ENCODE data around the gene ASF1B. TPM values are rescaled to one million over a fixed set of nuclear protein-coding genes. Genes with fewer than 3 reads are reported as not detected.

The ASF1B gene
- total RNA-seq, 1 experiment from 2014 or later: 67.4 TPM

- Histone ChIP-seq H4K20me1 (ENCODE audit: insufficient read depth) (no peaks in the 10 kb centered on the region), H3K4me2 (no peak overlapping the region), H3K9me3 (ENCODE audit: insufficient read depth, low read depth) (no peaks in the 10 kb centered on the region), H3K27me3 (ENCODE audit: insufficient read depth, low read depth) (no peaks in the 10 kb centered on the region), H2AFZ (no peak overlapping the region), H3K4me1 (replicated peaks; ENCODE audit: insufficient read depth) (no peaks in the 10 kb centered on the region), H3K4me3 (no peak overlapping the region), H3K79me2 (ENCODE audit: low read depth) (no peaks in the 10 kb centered on the region), H3K27ac (no peak overlapping the region), H3K36me3 (ENCODE audit: low read depth) (no peaks in the 10 kb centered on the region), H3F3A (ENCODE audit: insufficient read depth, low read depth) (peaks cover 22% of the 10 kb centered on the region; the same call in 1 of the 2 replicates), H3K9me2 (ENCODE audit: insufficient read depth) (no peaks in the 10 kb centered on the region)
- no peak for DNase-seq
- TF ChIP-seq EZH2 (IDR thresholded peaks at IDR 0.05; ENCODE audit: low read depth): no peak
- TF ChIP-seq, protein P1, sequence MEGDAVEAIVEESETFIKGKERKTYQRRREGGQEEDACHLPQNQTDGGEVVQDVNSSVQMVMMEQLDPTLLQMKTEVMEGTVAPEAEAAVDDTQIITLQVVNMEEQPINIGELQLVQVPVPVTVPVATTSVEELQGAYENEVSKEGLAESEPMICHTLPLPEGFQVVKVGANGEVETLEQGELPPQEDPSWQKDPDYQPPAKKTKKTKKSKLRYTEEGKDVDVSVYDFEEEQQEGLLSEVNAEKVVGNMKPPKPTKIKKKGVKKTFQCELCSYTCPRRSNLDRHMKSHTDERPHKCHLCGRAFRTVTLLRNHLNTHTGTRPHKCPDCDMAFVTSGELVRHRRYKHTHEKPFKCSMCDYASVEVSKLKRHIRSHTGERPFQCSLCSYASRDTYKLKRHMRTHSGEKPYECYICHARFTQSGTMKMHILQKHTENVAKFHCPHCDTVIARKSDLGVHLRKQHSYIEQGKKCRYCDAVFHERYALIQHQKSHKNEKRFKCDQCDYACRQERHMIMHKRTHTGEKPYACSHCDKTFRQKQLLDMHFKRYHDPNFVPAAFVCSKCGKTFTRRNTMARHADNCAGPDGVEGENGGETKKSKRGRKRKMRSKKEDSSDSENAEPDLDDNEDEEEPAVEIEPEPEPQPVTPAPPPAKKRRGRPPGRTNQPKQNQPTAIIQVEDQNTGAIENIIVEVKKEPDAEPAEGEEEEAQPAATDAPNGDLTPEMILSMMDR (conservative IDR thresholded peaks at IDR 0.05): no peak
- intact Hi-C loops (cut with micrococcal nuclease; ENCODE audit: unreplicated experiment): no loop called here
- BruUV-seq (replicated peaks): no TSS peak
- ChIA-PET CTCF (interaction anchor here (0.6 kb wide), 1 partner anchor 12 kb away, joined by 8 read pairs; no protein-coding TSS in a partner anchor), POLR2A (ENCODE audit: unreplicated experiment) (no interaction called here)
Measured at GRCh38 chr19:14127929-14128509, 8.4 kb downstream of the ASF1B start.

GRCh38 chr19:14127176-14127575 lies 9.2 kb downstream of the ASF1B start:
- no peaks in the 10 kb centered on the region for H4K20me1 ChIP-seq (ENCODE audit: insufficient read depth)
- H3K4me1 ChIP-seq (replicated peaks; ENCODE audit: insufficient read depth): no peaks in the 10 kb centered on the region
- no peaks in the 10 kb centered on the region for H3K36me3 ChIP-seq (ENCODE audit: low read depth)
- TF ChIP-seq, protein P1 (conservative IDR thresholded peaks at IDR 0.05): no peak
- no peak for TF ChIP-seq EZH2 (IDR thresholded peaks at IDR 0.05; ENCODE audit: low read depth)
- no peak overlapping the region for H3K4me2 ChIP-seq
- peaks cover 16% of the 10 kb centered on the region; the same call in 1 of the 2 replicates for H3F3A ChIP-seq (ENCODE audit: insufficient read depth, low read depth)
- ChIA-PET POLR2A (ENCODE audit: unreplicated experiment) (no interaction called here), CTCF (no interaction called here)
- no peak for DNase-seq
- H3K4me3 ChIP-seq: no peak overlapping the region
- no peaks in the 10 kb centered on the region for H3K9me3 ChIP-seq (ENCODE audit: insufficient read depth, low read depth)
- no peak overlapping the region for H2AFZ ChIP-seq
- no peaks in the 10 kb centered on the region for H3K27me3 ChIP-seq (ENCODE audit: insufficient read depth, low read depth)
- no peaks in the 10 kb centered on the region for H3K79me2 ChIP-seq (ENCODE audit: low read depth)
- intact Hi-C loops (cut with micrococcal nuclease; ENCODE audit: unreplicated experiment): no loop called here
- H3K27ac ChIP-seq: no peak overlapping the region
- H3K9me2 ChIP-seq (ENCODE audit: insufficient read depth): no peaks in the 10 kb centered on the region
- BruUV-seq (replicated peaks): no TSS peak

DNA sequence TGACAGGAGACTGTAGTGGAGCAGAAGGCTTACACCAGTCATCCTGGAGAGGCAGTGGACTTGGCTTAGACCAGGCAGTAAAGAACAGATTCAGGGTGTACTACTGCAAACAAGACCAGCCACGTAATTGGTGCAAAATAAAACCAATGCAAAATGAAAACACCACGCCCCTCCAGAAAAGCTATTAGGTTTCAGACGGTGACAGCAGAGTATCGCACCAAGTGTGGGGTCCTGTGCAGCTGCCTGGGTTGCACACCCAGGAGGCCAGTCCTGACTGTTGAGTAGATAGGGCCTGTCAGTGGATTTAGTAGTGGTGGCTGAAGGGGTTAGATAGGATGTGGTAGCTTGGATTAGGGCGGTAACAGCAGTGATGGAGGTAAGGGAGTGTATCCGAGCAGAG lies 13.5 kb downstream of the ASF1B start:
- H3K9me3 ChIP-seq (ENCODE audit: insufficient read depth, low read depth): no peaks in the 10 kb centered on the region
- no peaks in the 10 kb centered on the region for H3K36me3 ChIP-seq (ENCODE audit: low read depth)
- BruUV-seq (replicated peaks): no TSS peak
- peaks cover 15% of the 10 kb centered on the region for H3K4me1 ChIP-seq (replicated peaks; ENCODE audit: insufficient read depth)
- no peak overlapping the region for H3K27ac ChIP-seq
- CTCF ChIA-PET: interaction anchor here (0.7 kb wide), 2 partner anchors 13 to 486 kb away, joined by 4 to 8 read pairs; partner anchors contain the start of gene ASF1B
- no peaks in the 10 kb centered on the region for H3K9me2 ChIP-seq (ENCODE audit: insufficient read depth)
- intact Hi-C loops (cut with micrococcal nuclease; ENCODE audit: unreplicated experiment): no loop called here
- no peak overlapping the region for H3K4me2 ChIP-seq
- peaks cover 34% of the 10 kb centered on the region for H3F3A ChIP-seq (ENCODE audit: insufficient read depth, low read depth)
- POLR2A ChIA-PET (ENCODE audit: unreplicated experiment): no interaction called here
- H3K79me2 ChIP-seq (ENCODE audit: low read depth): no peaks in the 10 kb centered on the region
- TF ChIP-seq, protein P1 (conservative IDR thresholded peaks at IDR 0.05): no peak
- no peak for TF ChIP-seq EZH2 (IDR thresholded peaks at IDR 0.05; ENCODE audit: low read depth)
- H2AFZ ChIP-seq: no peak overlapping the region
- DNase-seq: no peak
- no peaks in the 10 kb centered on the region for H4K20me1 ChIP-seq (ENCODE audit: insufficient read depth)
- H3K27me3 ChIP-seq (ENCODE audit: insufficient read depth, low read depth): no peaks in the 10 kb centered on the region
- no peak overlapping the region for H3K4me3 ChIP-seq
